Measurements from ENCODE around the gene ZNF486.
"Not testable (repeated sequence)": the region's sequence is repeated elsewhere in the genome, so short reads cannot be mapped to it uniquely, and the experiment has no call there.

The ZNF486 gene

DNA sequence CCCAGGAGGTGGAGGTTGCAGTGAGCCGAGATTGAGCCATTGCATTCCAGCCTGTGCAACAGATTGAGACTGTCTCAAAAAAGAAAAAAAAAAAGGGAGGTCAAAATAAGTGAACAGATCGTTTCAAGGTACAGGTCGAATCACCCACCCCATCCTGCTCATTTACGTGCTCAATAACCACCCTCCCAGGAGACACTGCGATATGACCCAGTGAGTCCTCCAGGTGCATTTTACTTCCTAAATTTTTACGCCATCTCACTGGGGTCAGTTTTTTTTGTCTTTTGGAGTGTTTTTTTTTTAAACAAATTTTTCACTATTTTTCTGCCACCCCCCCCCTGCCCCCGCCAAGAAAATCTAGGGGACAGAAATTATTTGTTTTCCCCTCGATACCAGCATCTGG, 68.1 kb downstream of the ZNF486 start:
- no peak for DNase-seq

DNA sequence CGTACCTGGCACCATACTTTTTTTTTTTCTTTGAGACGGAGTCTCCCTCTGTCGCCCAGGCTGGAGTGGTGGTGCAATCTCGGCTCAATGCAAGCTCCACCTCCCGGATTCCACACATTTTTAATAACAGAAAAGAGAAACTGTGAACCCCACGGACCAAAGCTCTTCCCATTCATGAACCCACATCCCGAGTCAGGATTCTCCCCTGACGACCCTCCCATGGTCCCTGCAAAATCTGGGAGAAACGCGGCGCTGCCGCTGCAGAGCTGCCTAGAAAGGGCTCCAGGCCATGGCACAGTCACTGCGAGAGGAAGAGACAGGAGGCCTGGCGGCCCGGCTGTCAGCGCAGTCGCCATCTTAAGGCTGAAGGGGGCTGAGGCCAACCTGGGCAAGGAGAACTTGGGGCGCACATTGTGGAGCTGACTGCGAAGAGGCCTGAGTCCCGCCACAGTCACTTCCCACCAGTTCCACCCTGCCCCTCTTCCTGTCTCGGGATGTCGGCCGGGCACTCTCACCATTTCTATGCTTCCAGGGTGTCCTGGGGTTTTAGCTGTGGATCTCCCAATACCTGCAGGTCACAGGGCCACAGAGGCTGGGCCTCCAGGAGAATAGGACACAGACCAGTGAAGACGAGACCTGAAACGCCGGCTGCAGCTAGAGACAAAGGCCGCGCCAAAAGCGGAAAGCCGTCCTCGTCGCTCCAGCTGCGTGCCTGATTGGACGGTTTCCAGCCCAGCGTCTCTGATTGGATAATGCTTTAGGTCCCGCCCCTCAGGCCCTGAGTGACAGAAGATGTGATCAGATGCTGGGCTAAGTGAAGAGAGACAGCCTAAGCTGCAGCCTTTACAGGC, 71.0 kb downstream of the ZNF486 start:
- DNase-seq = no peak

DNA sequence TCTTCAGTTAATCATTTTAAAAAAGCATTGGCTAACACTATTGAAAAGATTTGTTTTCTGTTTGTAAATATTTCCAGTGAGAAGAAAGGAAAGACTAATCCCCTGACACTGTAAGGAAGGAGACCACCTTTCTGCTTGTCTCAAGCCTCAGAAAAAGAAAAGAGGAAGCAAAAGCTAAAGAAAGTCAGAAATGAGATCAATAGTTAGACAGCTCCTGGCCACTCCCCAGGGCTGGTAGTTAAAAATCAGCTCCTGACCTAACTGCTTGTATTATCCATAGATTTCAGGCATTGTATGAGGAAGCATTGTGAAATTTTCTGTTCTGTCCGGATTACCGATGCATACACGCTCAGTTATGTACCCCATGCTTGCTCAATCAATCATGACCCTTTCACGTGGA, 76.6 kb downstream of the ZNF486 start:
- DNase-seq = no peak

DNA sequence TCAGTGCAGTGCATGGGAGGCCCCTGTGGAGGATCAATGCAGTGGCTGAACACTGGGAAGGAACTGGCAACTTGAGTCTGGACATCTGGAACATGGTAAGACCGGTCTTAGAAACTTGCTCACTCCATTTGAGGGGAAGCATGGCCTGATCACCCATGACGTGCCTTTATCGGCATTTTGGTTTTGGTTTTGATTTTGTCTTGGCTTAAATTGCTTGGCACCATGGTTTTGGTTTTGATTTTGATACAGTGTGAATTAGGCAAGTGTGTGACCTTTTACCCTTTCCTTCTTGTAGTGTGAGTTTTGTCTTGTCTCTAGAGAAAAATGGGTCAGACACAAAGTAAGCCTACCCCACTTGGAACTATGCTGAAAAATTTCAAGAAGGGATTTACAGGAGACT, 77.3 kb downstream of the ZNF486 start:
- no peak for DNase-seq

DNA sequence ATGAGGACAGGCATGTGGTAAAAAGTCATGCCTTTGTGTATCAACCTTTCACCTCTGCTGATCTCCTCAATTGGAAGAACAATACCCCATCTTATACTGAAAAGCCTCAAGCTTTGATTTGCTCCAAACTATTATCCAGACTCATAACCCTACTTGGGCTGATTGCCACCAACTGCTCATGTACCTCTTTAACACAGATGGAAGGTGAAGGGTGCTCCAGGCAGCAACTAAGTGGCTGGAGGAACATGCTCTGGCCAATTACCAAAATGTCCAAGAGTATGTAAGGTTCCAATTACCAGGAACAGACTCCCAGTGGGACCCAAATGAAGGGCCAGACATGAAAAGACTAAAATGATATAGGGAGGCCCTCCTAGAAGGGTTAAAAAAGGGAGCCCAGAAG, 78.3 kb downstream of the ZNF486 start:
- no peak for DNase-seq

DNA sequence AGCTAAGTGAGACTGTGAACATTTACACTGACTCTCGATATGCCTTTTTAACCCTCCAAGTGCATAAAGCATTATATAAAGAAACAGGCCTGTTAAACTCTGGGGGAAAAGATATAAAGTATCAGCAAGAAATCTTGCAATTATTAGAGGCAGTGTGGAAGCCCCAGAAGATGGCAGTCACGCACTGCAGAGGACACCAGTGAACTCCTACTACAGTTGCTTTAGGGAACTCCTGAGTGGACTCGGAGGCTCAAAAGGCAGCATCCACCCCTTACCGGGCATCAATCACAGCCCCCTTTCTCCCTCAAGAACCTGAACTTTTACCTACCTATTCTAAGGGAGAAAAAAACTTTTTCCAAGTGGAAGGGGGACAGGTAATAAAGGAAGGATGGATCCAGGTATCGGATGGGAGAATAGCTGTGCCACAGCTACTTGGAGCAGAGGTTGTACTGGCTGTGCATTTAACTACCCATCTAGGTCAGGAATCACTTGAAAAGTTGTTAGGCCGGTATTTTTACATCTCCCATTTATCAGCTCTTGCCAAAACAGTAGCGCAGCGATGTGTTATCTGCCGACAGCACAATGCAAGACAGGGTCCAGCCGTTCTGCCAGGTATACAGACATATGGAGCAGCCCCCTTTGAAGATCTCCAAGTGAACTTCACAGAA, 80.1 kb downstream of the ZNF486 start:
- DNase-seq = no peak

DNA sequence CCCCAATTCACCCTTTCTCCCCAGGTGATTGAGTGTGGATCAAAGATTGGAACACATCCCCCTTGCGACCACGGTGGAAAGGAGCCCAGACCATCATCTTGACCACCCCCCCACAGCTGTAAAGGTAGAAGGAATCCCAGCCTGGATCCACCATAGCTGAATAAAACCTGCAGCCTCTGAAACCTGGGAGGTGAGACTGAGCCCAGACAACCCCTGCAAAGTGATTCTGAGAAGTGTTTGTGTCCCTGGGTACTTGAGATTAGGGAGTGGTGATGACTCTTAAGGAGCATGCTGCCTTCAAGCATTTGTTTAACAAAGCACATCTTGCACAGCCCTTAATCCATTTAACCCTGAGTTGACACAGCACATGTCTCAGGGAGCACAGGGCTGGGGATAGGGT, 81.2 kb downstream of the ZNF486 start:
- DNase-seq = not testable (repeated sequence)

All from NCI-H1694 treated with DMSO at 0.1 percent for 48 hours (cell line).